Measurements from ENCODE around the gene CNOT8.

DNA sequence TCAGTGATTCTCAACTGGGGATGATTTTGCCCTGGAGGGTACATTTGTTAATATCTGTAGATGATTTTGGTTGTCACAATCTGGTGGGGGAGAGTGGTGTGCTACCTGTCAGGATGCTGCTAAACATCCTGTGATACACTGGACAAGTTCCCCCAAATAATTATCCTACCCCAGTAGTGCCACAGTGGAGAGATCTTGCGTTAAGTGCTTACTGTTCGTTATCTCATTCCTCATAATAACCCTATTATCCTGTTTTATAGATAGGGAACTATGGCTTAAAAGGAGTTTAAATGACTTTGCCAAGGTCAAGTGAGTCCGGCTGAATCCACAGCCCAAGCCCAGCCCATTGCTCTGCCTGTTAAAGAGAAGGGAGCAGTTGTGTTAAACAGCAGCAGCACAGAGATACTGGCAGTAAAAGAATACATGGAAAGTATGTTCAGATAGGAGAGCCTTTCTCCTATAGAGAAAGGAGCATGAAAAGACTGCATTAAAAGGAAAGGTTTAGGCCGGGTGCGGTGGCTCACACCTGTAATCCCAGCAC, 15.4 kb downstream of the CNOT8 start:
- TF ChIP-seq, protein P1, sequence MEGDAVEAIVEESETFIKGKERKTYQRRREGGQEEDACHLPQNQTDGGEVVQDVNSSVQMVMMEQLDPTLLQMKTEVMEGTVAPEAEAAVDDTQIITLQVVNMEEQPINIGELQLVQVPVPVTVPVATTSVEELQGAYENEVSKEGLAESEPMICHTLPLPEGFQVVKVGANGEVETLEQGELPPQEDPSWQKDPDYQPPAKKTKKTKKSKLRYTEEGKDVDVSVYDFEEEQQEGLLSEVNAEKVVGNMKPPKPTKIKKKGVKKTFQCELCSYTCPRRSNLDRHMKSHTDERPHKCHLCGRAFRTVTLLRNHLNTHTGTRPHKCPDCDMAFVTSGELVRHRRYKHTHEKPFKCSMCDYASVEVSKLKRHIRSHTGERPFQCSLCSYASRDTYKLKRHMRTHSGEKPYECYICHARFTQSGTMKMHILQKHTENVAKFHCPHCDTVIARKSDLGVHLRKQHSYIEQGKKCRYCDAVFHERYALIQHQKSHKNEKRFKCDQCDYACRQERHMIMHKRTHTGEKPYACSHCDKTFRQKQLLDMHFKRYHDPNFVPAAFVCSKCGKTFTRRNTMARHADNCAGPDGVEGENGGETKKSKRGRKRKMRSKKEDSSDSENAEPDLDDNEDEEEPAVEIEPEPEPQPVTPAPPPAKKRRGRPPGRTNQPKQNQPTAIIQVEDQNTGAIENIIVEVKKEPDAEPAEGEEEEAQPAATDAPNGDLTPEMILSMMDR (IDR thresholded peaks at IDR 0.05) = no peak
- no peak for TF ChIP-seq POLR2A (IDR thresholded peaks at IDR 0.05)

Measured in body of pancreas (tissue), 4 donors.